Adrenal gland (tissue), 5 donors: ENCODE data around the gene FOXJ3.

Experiments
- CTCF ChIP-seq, 6 experiments: fragments of 450-650 bp in 4 of 6; fragments of 200-600 bp in 2 of 6; sonication (generic) in 1 of 6; IDR thresholded peaks; 1 replicate in 5 of 6; 2 replicates in 1 of 6; pipeline versions ENCODE4 v1.5.1 to v1.8.0; 2016 to 2021; ENCODE audit warnings: antibody characterized with exemption in 6 of 6, mild to moderate bottlenecking in 2 of 6, moderate library complexity in 1 of 6
- POLR2A ChIP-seq, 2 donors: fragments of 450-650 bp; IDR thresholded peaks; one replicate each; pipeline ENCODE4 v1.6.1; 2017; ENCODE audit warnings: antibody characterized with exemption in 2 of 2, mild to moderate bottlenecking in 2 of 2, moderate library complexity in 1 of 2
- donor health status: DM: no; HTN: no; CAD: no.

DNA sequence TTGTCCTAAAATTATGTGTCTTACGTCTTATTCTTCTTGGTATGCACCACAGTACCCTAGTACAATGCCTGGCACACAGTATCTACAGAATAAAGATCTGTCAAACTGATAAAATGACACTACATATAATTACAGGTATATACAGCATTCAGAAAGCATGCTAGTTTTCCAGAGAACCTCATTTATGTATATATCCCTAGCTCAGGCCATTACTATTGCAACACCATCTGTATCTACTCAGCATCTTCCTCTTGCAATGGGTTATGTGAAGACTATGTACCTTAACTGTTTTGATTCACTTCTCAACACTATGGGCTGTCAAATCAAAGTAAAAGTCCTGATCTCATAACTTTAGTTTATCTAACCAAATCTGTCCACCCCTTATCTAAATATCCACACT lies 112.0 kb downstream of the FOXJ3 start:
- TF ChIP-seq POLR2A (IDR thresholded peaks at IDR 0.05) (no peak), CTCF (IDR thresholded peaks at IDR 0.05) (no peak)
